Transverse colon (tissue), 4 donors: ENCODE measurements around the gene ZNF385B. TPM values are rescaled to one million over a fixed set of nuclear protein-coding genes. Genes with fewer than 3 reads are reported as not detected.

ENCODE experiments used
- DNase-seq: peaks from one replicate; pipeline ENCODE4 v3.0.0-alpha.2; 2019
- H3K27ac ChIP-seq, 4 donors: fragments of 200-600 bp; sonication (generic); 2 replicates each; pipeline ENCODE4 v1.5.1; 2016 to 2018; ENCODE audit warnings: inconsistent platforms in 4 of 4
- H3K27me3 ChIP-seq: fragments of 200-600 bp; sonication (generic); 2 replicates; pipeline ENCODE4 v1.5.1; 2017; ENCODE audit warnings: inconsistent platforms
- H3K36me3 ChIP-seq, 4 donors: fragments of 200-600 bp; sonication (generic); 2 replicates each; pipeline ENCODE4 v1.5.1; 2017 to 2019; ENCODE audit warnings: inconsistent platforms in 4 of 4
- H3K4me1 ChIP-seq, 4 donors: fragments of 200-600 bp; sonication (generic); 2 replicates each; pipeline ENCODE4 v1.5.1; 2017 to 2020; ENCODE audit warnings: inconsistent platforms in 4 of 4
- H3K4me3 ChIP-seq, 4 donors: fragments of 200-600 bp; sonication (generic); 1 replicate in 1 of 4; 2 replicates in 3 of 4; pipeline versions ENCODE4 v1.5.1 to v1.6.1; 2017 to 2019; ENCODE audit warnings: inconsistent platforms in 4 of 4
- H3K9me3 ChIP-seq, 2 donors: fragments of 200-600 bp; sonication (generic); 2 replicates each; pipeline ENCODE4 v1.5.1; 2017 to 2019; ENCODE audit warnings: inconsistent platforms in 2 of 2
- EP300 ChIP-seq: sonication (generic); formaldehyde crosslinking; IDR thresholded peaks from one replicate; pipeline ENCODE4 v1.6.1; 2017; ENCODE audit warnings: antibody characterized with exemption, low read depth
- POLR2A ChIP-seq: fragments of 450-650 bp; IDR thresholded peaks from one replicate; pipeline ENCODE4 v1.6.1; 2016; ENCODE audit warnings: antibody characterized with exemption, mild to moderate bottlenecking, moderate library complexity
- POLR2AphosphoS5 ChIP-seq, 3 donors: sonication (generic); formaldehyde crosslinking; IDR thresholded peaks; one replicate each; pipeline ENCODE4 v1.6.1; 2016; ENCODE audit warnings: antibody characterized with exemption in 3 of 3
- WGBS, 2 donors: methylation state at CpG; one replicate each; pipeline ENCODE4 v1.1.5; 2018; ENCODE audit warnings: low coverage in 1 of 2; 5-methylcytosine and 5-hydroxymethylcytosine counted together
- in situ Hi-C, 4 donors: fragments of 200-750 bp; cut with MboI; loops; one replicate each; pipeline versions ENCODE4 v1.15.0 to v1.15.1; 2017; ENCODE audit warnings: low sequenced_read_pairs in 3 of 4, low pct_ligation_motif_present in 1 of 4, low pct_unique_long_range_greater_than_20kb in 1 of 4
- intact Hi-C: fragments of 100-400 bp; cut with DNase I; formaldehyde crosslinking; loops from one replicate; pipeline ENCODE4 v1.15.1; 2023; ENCODE audit warnings: low total_unique reads
- total RNA-seq, 4 donors: library from RNA; depleted of rRNA; stranded (reverse); fragments of >200 nt; gene quantifications; one replicate each; pipeline ENCODE4 v1.1.0, GENCODE V29; 2016
- TF ChIP-seq, protein P1 (sequence below), 5 experiments: fragments of 200-600 bp in 3 of 5; fragments of 450-650 bp in 2 of 5; sonication (generic) in 3 of 5; IDR thresholded peaks; 1 replicate in 2 of 5; 2 replicates in 3 of 5; pipeline ENCODE4 v1.5.1; 2016 to 2017; ENCODE audit warnings: antibody characterized with exemption in 5 of 5, inconsistent platforms in 3 of 5, mild to moderate bottlenecking in 2 of 5, moderate library complexity in 1 of 5

Gene ZNF385B
- total RNA-seq, 4 donors from 2014 or later, result 1.2 to 6.0 (median 2.4) TPM

DNA sequence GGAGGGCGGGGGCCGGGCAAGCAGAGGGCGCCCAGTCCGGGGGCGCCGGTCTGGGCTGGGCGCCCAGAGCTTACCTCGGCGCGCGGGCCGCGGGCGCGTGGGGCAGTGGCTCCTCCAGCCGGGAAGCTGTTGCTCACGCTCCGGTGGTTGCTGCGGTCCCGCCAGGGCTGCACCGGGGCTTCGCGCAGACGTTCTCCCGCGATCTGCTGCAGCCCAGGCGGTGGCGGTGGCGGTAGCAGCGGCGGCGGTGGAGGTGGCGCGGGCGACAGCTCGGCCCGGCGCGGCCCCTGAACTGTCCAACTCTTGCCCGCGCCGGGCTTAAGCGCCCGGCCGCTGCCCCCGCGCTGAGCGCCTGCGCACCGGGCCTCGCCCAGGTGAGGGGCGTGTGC, 391 bp downstream of the ZNF385B start:
- peak; percentile 7 for DNase-seq

GRCh38 chr2:179860255-179861026, 971 bp downstream of the ZNF385B start:
- in situ Hi-C loops (no loop called here), intact Hi-C loops (no loop called here)
- H3K27me3 ChIP-seq, result peaks cover 74% of the 10 kb centered on the region
- H3K9me3 ChIP-seq, result no peaks in the 10 kb centered on the region
- no peak for DNase-seq
- H3K4me3 ChIP-seq, result peak overlapping the region; percentile 22 to 66 (median 48)
- 5 to 13% methylated on average over 4 to 34 of the region's 34 CpGs for WGBS, 2 donors
- no peak for TF ChIP-seq POLR2A
- no peak for TF ChIP-seq POLR2AphosphoS5 (IDR thresholded peaks at IDR 0.05)
- TF ChIP-seq EP300, result no peak
- TF ChIP-seq, protein P1, sequence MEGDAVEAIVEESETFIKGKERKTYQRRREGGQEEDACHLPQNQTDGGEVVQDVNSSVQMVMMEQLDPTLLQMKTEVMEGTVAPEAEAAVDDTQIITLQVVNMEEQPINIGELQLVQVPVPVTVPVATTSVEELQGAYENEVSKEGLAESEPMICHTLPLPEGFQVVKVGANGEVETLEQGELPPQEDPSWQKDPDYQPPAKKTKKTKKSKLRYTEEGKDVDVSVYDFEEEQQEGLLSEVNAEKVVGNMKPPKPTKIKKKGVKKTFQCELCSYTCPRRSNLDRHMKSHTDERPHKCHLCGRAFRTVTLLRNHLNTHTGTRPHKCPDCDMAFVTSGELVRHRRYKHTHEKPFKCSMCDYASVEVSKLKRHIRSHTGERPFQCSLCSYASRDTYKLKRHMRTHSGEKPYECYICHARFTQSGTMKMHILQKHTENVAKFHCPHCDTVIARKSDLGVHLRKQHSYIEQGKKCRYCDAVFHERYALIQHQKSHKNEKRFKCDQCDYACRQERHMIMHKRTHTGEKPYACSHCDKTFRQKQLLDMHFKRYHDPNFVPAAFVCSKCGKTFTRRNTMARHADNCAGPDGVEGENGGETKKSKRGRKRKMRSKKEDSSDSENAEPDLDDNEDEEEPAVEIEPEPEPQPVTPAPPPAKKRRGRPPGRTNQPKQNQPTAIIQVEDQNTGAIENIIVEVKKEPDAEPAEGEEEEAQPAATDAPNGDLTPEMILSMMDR (IDR thresholded peaks at IDR 0.05), result no peak
- H3K27ac ChIP-seq, result peak overlapping the region; percentile 16 to 80 (median 40)
- H3K4me1 ChIP-seq, result peaks cover 0 to 16% (median 12%) of the 10 kb centered on the region in 4 donors
- no peaks in the 10 kb centered on the region for H3K36me3 ChIP-seq

More for the DNA sequence above, 391 bp downstream of the ZNF385B start:
- Histone ChIP-seq H3K4me1 (peaks cover 0 to 16% (median 12%) of the 10 kb centered on the region in 4 donors), H3K27me3 (peaks cover 74% of the 10 kb centered on the region), H3K4me3 (peak overlapping the region; percentile 22 to 66 (median 48)), H3K36me3 (no peaks in the 10 kb centered on the region), H3K9me3 (no peaks in the 10 kb centered on the region), H3K27ac (peak overlapping the region; percentile 16 to 80 (median 40))
- in situ Hi-C loops, result no loop called here
- intact Hi-C loops, result no loop called here
- no peak for TF ChIP-seq POLR2A
- TF ChIP-seq, protein P1 (IDR thresholded peaks at IDR 0.05), result no peak
- no peak for TF ChIP-seq EP300
- TF ChIP-seq POLR2AphosphoS5 (IDR thresholded peaks at IDR 0.05), result no peak
- 2% methylated on average over 37 of the region's 52 CpGs; no CpG with 5 or more reads in 1 of the 2 donors for WGBS, 2 donors

DNA sequence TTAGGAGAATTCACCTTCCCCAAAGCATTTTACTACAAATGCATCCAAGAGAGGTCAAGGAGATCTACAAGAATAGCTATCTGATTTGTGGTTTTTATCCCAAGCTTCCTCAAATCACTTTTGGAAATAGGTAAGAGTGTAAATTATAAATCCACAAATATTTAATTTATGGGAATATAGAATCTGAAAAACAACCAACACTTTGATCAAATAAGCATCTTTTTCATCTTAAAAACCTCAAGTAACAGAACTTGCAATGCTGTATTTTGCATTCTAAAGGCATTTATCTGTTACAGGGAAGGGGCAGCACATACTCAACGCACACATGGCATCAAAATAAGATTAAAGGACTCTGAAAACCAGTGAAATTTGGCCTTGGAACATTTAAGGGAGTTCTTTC, 1.9 kb downstream of the ZNF385B start:
- WGBS, 2 donors, result 73 to 91% methylated on average over 1 of the region's 1 CpG
- peak overlapping the region in 1 of 4 donors; percentile 80 for H3K27ac ChIP-seq
- in situ Hi-C loops, result no loop called here
- no peak overlapping the region for H3K4me3 ChIP-seq
- H3K9me3 ChIP-seq, result no peaks in the 10 kb centered on the region
- no peak for DNase-seq
- intact Hi-C loops, result no loop called here
- peaks cover 73% of the 10 kb centered on the region for H3K27me3 ChIP-seq
- no peaks in the 10 kb centered on the region for H3K36me3 ChIP-seq
- peaks cover 0 to 16% (median 12%) of the 10 kb centered on the region in 4 donors for H3K4me1 ChIP-seq
- TF ChIP-seq, protein P1 (IDR thresholded peaks at IDR 0.05), result no peak
- no peak for TF ChIP-seq POLR2AphosphoS5 (IDR thresholded peaks at IDR 0.05)
- TF ChIP-seq POLR2A, result no peak
- TF ChIP-seq EP300, result no peak

- Histone ChIP-seq H3K27ac (no peak overlapping the region), H3K36me3 (no peaks in the 10 kb centered on the region), H3K27me3 (peaks cover 50% of the 10 kb centered on the region), H3K9me3 (no peaks in the 10 kb centered on the region), H3K4me3 (no peak overlapping the region), H3K4me1 (peaks cover 0 to 16% (median 12%) of the 10 kb centered on the region in 4 donors)
- TF ChIP-seq POLR2AphosphoS5 (IDR thresholded peaks at IDR 0.05) (no peak), POLR2A (no peak)
- TF ChIP-seq, protein P1 (IDR thresholded peaks at IDR 0.05), result no peak
- in situ Hi-C loops, result no loop called here
- no peak for DNase-seq
- intact Hi-C loops, result no loop called here
- 71 to 83% methylated on average over 4 of the region's 4 CpGs for WGBS, 2 donors
Observed at GRCh38 chr2:179857236-179857635, 4.2 kb downstream of the ZNF385B start.
